ENCODE measurements around the gene TIAM1.

The TIAM1 gene

DNA sequence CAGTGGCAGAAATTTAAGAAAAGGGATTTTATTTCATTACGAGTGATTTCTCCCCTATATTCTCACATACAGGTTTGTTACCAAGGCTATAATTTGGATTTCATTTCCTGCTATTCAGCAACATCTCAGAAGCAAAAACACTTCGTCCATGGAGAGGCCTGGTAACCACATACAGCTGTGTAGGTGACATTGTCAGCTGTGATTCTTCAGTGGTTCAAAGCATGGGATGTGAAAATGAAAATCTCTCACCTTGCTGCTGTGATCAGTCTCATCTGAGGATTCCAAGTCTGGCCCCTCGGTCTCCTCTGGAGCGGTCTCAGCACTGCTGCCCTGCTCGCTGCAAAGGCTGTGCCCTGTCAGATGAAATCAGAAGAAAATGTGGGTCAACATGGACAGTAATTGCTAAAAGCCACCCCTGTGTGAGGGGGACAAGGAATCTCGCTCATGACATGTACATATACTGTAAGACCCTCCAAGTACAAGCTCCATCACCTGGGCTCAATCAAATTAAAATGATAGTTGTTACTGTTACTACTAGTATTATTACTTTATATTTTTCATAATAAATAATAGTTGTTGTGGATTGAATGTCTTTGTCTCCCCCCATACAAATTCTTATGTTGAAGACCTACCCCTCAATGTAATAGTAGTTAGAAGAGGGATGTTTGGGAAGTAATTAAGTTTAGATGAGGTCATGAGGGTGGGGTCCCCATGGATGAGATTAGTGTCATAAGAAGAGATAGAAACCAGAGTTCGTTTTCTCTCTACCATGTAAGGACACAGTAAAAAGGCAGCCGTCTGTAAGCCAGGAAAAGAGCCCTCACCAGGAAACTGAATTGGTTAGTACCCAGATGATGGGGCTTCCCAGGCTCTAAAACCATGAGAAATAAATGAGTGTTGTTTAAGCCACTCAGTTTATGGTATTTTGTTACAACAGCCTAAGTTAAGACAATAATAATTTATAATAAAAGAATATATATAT lies 179.1 kb downstream of the TIAM1 start:
- DNase-seq = no peak

DNA sequence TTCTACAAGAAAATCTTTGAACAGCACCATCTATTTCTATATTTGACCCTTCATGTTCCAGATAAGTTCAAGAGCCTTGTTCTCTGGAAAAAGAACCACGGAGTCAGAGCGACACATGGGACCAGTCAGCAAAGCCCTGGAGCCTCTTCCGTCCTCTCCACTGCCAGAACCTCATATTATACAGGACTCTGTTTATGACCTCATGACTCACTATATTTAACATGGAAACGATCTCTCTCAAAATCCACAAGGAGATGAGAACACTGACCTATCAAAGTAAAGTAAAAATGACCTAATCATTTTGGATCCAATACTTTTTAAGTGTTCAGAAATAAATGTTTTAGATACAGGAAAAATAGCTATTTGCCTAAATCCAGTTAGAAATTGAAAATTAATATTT lies 181.2 kb downstream of the TIAM1 start:
- DNase-seq = no peak

DNA sequence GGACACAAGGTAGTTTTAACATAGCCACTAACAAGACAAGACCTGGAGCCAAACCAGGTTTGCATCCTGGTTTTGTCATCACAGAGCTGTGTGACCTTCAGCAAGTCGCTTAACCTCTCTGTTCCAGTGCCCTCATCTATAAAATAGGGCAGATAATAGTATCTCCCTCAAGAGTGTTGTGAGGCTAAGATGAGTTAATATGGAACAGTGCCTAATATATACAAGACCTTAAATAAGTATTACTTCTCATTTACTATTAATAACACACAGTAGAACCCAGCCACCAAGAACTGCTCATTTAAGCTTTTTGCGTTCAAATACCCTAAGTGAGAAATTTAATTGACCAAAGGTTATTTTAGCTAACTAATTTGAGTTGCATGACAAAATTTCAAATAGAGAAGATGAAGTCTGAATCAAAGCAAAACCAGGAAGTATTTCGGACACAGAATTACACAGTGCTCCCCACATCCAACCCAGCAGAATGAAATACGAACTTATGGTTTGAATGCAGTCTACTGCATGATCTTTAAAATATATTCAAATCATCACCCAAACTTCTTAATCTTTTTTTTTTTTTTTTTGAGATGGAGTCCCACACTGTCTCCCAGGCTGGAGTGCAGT lies 181.9 kb downstream of the TIAM1 start:
- no peak for DNase-seq

DNA sequence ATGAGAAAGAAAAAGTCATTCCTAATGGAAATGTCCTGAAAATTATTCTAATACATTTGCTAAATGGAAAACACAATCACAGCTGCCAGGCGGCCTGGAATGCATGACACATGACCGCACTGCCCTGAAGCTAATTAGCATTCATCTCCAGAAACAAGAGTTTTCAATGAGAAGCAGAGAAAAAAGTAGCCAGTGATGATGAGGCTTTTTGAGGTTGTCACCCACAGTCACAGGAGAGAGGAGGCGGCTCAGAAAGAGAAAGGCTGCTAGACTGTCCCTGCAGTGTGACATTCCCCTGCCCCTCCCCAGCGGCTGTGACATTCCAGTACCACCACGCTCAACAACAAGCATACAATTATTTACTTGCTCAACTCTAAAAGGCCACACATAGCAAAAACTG lies 182.9 kb downstream of the TIAM1 start:
- DNase-seq = no peak

DNA sequence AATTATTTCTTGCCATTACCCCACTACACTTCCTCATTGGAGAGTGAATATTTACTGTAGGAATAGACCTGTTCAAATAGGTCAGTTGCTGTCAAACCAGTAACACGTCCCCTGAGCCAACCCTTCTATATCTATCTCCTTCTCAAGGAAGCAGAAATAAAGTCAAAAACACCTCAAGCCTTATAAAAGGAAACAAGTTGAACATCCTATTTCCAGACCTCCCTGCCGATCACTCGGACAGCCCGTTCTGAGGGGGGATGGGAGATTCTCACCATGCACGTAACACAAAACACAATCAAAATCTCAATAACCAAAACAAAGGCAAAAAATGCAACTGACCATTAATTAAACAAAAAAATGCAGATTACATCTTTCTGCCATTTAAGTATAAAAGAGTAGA lies 184.3 kb downstream of the TIAM1 start:
- no peak for DNase-seq

DNA sequence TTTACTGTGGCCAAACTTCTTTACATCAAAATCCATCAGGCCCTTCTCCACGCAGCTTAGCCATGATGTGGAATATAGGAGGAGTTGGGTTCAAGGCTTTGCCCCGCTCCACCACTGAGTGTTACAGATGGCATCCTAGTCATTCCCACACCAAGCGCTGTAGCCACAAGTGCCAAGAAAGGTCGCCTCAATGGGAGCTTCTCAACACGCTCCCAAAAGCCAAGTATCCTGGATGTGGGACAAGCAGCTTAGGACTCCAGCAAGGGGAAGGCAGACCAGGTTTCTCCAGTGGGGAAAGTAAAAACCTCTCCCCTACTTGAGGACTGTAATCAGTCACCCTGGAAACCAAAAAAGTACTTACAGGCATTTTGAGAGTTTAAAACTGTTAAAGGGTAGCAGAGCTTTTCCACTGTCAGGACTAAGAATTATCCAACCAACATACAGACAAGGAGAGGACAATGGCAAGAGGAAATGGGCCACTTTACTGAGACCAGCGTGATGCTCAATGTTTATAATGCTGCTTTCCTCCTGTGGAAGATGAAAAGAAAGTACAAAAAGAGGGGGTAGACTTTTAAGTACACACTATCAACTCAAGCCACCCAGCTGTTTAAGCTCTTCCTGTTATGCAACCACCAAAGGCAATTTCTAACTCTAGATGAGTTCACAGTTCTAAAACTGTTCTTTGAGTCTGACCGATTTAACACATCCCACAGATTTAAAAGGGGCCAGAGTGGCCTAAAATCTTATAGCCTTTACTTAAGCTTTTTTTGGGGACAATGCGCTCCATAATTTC lies 185.1 kb downstream of the TIAM1 start:
- no peak for DNase-seq

DNA sequence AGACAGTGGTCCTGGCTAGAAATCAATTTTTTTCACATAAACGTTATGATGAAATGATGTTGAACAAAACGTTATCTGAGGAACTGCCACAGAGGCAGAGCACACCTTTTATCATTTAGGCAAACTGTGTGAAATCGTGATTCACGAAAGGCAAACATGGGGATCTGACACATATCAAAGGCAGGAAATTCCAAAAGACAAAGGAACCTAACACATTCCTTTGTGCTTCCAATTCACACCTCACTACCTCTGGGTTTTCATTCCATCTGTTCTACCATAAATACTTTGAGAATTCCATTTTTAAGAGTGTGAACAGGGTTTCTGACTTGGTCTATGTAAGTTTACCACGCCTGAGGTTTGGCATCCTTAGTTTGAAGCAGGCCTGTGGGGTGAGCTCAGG lies 186.3 kb downstream of the TIAM1 start:
- no peak for DNase-seq

DNA sequence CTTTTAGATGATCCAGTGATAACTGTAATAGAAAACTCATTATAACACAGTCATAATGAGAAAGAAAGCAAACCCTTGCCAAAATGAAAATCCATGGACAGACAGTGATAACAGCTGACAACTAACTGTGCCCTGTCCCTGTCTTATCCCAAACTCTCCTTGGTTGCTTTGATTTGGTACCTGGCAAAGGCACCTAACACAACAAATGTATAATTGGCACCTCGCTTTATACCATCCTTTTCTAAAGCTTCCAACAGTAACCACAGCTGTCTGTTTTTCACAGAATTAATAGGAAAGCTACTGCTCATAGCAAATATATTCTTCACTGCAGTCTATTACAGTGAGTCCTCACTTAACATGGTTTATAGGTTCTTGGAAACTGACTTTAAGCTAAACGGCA lies 187.4 kb downstream of the TIAM1 start:
- DNase-seq = no peak

DNA sequence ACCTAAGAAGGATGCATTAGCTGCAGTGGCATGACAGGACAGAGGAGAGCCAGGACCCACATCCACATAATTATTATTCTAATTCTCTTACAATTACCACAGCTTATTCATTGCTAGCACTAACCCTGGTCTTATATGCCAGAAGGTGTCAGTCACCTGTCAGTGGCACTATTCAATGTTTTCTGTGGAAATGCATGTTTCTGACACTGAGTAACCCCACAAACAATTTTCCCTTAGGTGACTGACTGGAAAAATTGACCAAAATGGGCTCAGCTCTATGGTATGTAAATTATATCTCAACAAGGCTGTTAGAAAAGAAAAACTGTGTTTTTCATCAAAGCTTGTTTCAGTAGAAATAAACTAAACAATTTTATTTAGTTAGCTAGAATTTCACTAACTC lies 187.9 kb downstream of the TIAM1 start:
- no peak for DNase-seq

DNA sequence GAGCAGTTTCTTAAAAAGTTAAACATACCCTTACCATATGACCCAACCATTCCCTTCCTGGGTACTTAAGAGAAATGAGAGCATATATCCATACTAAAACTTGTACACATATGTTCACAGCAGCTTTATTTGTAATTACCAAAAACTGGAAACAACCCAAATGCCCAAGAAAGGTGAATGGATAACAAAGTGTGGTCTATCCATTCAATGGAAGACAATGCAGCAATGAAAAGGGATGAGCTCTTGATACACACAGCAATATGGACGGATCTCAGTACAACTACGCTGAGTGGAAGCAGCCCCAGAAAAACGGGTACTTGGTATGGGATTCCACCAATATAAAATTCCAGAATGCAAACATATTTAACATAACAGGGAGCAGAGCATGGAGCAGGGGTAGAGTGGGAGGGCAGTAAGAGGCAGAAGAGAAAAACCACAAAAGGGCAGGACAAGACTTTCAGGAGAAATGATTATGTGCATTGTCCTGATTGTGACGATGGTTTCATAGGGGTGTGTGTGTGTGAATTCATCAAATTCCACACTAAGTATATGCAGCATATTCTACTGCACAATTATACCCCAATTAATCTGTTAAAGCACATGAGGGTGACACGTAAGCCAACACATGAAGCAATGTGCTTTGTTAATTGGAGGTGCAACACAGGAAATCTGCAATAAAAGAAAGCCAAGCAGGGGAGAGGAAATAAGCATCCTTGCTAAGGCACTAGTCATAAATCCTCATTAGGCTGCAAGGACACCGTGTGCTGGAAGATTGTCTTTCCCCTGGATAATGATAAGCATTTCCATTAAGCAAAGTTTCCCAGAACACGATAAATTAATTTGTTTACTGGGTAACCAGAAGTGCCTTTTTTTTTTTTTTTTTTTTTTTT lies 192.7 kb downstream of the TIAM1 start:
- no peak for DNase-seq

DNA sequence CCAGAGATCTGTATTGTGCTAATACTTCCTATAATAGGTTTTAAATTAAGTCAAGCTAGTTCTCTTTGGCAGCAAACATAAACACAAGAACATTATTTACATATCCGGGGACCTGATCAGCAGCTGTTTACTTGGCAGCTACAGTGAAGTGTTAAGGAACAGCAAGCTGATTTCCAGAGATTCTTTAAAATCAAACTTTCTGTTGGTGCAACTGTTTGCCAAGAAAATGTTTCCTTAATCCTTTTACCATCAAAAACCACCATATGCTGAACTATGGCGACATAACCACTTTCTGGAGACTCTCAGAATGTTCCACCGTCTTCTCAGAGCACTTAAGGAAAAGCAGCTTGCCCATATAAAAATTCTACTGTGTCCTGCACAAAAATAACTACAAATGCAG lies 198.8 kb downstream of the TIAM1 start:
- DNase-seq = no peak

DNA sequence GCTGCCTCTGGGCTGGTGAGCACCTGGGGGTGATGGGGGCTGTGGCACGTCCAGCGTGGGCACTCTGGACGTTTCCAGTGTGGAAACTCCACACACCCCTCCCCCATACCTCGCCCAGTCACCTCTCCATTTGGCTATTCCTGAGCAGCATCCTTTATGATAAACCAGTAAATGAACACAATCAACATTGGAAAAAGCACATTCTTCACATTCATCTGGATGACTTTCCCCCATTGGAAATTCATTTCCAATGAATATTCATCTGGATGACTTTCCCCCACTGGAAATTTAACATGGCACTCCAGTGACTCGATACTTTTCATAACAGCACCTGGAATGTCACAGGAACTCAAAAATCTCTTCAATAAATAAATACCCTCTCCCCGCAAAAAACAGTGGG lies 201.0 kb downstream of the TIAM1 start:
- no peak for DNase-seq

DNA sequence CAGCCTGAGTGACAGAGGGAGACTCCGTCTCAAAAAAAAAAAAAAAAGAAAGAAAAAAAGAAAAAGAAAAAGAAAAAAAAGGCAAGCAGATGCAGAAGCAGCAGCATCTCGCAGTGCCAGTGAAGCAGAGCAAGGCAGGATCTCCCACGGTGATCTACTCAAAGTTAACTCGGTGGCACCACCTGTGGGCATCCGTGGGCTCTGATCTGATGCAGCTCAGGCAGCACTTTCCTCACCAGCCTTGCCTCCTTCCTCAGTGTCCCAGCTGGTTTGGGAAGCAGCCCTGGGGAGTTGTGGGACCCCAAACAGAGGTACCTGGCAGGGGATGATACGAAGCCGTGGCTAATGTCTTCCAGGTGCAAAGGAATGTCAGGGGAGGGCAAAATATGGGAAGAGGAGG lies 201.5 kb downstream of the TIAM1 start:
- DNase-seq = no peak

DNA sequence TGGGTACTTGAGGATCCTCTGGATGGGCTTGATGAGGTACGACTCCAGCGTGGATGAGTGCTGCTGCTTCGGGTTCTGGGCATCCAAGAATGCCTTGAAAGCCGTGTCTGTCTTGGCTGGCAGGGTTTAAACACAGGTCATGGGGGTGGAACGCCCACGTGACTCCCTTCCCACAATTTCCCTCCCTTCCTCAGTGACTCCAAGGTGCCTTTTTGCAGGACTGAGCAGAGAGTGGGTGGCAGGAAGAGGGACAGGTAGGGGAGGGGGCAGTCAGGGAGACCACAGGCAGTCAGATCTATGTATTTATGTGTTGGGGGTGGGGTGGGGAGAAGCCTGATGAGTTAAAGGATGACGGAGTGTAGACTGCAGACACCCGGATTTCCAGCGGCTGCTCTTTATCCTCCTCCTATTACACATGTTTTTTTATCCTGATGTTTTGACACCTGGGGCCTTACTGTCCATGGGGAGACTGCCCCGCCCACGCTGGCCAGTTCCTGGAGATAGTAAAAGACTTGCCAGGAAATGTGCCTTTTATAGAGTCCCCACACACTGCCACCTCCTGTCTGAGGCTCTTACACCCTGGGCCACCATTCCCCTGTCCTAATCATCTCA lies 202.6 kb downstream of the TIAM1 start:
- no peak for DNase-seq

DNA sequence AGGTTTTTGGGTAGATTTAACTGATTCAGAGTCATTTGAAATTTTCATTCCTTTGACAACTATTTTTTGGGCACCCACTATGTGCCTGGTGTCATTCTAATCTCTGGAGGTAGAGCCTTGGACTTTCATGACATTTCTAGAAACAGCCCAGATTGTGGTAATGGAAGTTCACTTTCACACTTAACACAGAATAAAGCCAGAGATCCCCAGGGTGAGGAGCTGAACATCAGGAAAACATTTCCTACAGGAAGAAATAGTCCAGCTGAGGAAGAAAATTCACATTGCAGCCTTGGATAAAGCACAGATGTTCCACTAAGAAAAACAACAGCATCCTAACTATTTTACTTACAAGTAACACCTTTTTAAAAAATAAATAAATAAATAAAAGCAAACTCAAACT lies 203.4 kb downstream of the TIAM1 start:
- no peak for DNase-seq

DNA sequence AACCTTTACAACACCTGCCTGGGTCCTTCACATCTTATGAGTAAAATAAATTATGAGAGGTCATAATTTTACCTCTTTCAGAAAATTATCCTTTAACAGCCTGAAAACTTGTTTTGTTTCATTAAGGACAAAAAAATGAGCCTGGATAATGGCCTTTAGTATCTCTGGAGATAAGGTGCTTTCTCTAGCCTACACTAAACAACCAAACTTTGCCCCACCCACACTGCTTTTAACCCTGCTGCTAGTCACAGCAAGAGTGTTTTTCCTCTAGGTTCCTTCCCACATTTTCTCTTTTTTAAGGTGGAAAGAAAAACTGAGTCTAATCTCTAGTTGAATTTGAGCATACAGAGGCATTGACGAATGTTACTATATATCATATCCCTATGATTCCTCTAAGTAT lies 204.0 kb downstream of the TIAM1 start:
- DNase-seq = no peak

DNA sequence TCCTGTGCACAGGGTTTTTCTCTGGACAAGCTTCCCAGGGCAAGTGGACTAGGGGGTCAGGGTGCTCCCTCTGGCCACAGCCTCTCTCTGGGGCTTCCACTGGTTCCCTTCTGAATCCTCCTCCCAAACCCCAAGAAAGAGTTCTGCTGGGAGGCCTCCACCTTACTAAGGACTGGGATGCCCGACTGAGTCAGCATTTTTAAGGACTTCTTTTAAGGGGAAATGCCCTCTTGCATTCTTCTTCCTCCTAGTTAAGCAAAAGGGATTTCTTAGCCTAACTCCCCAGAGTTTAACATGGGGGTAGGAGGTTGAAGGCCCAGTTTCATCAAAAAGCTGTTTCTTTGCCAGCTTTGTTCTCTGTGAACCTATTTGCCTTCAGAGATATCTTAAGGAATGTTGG lies 206.1 kb downstream of the TIAM1 start:
- DNase-seq = no peak

DNA sequence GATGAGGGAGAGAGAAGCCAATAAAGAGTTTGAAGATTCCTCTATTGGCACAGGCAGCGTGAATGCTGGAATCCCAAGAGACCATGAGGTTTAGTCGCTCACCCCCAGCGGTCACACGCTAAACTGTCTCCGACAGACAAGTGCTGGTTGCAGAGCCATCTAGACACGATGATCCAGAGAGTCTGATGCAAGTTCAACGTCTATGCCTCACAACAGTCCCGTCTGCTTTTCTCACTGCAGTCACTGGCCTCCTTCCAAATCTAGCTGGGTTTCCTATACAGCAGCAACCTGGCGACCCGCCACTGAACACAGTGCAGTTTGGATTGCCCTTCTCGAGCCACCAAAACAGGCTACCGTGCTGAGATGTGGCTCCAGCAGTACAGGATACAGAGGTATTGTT lies 207.2 kb downstream of the TIAM1 start:
- DNase-seq = no peak

DNA sequence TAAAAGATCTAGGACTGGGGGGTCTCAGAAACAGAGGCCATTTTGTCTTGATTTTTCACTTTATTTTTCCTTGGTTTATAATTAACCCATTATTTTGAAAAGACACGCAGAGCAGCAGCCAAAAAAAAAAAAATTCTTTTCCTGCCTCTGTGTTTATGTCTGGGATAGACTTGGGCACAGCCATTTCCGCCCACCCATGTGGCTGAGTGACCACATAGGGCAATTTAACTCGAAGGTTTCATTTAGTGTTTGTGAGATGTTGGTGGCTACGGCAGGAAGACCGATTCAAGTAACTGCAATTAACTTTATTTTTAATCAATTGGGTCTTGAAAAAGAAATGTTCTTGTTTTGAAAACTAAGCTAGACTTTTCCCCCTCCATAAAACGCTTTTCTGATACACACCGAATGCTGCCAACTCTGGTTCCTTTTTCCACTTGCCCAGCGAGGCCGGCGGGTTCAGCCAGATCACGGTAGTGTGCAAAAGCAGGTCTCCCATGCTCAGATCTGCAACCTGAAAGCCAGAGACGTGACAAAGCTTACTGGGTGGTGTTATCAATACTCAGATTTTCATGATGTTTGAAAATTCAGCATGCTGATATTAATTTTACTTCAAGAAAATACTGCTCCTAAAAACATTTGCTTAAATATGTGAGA lies 208.4 kb downstream of the TIAM1 start:
- no peak for DNase-seq

DNA sequence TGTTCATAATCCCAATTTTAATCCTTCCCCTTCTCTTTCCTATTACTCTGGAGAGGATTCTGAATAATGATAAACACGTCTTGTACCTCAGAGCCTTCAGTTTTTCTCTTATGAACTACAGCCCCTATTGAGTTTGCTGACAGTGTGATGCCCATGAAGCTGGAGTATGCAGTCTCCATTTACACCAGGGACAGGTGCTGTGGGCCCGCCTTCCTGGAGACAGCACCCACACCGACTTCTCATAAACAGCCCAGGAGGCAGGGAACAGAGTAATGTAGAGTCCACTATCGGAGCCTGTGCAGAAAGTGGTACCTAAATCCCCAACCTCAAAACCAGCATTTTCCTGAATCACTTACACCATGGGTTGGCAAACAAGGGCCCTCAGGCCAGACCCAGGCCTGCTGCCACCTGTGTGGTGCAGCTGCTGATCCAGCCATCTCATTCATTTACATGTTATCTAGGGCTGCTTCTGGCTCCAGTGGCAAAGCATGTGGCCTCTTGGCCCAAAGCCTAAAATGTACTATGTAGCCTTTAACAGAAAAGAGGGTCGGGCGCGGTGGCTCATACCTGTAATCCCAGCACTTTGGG lies 210.7 kb downstream of the TIAM1 start:
- DNase-seq = no peak

DNA sequence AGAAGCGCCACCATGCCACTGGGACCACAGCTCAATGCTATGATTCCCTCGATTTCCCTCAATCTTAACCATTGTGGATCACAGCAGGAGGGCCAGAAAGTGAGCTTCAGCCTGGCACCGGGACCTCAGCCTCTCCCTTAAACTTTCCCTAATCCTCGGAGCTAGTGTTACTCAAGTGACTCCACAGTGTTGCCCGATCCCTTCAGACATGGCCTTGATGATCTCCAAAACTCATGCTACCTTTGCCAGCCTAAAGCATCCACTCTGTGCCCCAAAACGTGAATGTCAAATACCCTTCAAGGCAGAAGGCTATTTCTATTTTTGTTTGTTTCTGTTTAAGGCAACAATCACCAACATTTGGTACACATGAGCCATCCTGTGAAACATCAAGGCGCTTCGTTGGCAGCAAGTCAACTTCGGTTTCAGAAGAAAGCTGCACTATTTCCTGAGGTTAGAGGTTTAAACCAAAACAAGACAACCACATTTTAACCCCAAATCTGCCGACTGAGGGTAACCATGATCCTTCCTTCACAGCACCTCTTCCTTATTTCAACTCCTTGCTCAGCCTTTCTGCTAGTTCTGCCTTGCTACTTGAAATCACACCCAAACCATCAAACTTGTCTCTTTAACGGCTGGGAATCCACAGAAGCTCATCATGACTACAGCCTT lies 211.4 kb downstream of the TIAM1 start:
- DNase-seq = no peak
